Liver (tissue), 3 donors: ENCODE data around the gene TRPM8.

Experiments
- CTCF ChIP-seq: fragments of 150-350 bp; IDR thresholded peaks from 2 replicates; pipeline ENCODE4 v1.5.1; 2017; ENCODE audit warnings: improper control_type of control experiment, low read depth, low read length; ENCODE audit not compliant: missing input control
- EGR1 ChIP-seq, 2 donors: IDR thresholded peaks; 2 replicates each; pipeline ENCODE4 v1.6.1; 2016 to 2018; ENCODE audit warnings: antibody characterized with exemption in 2 of 2, low read depth in 2 of 2
- HNF4G ChIP-seq: IDR thresholded peaks from 2 replicates; pipeline ENCODE4 v1.6.1; 2016; ENCODE audit warnings: antibody characterized with exemption
- RAD21 ChIP-seq, 2 donors: IDR thresholded peaks; 2 replicates each; pipeline ENCODE4 v1.6.1; 2016; ENCODE audit warnings: antibody characterized with exemption in 2 of 2, mild to moderate bottlenecking in 2 of 2
- YY1 ChIP-seq: IDR thresholded peaks from 2 replicates; pipeline ENCODE4 v1.6.1; 2016; ENCODE audit warnings: antibody characterized with exemption, mild to moderate bottlenecking
- TF ChIP-seq, protein P1 (sequence below): IDR thresholded peaks from 2 replicates; pipeline ENCODE4 v1.6.1; 2016; ENCODE audit warnings: antibody characterized with exemption
- donor health status: healthy.
- donor health status: healthy.

- TF ChIP-seq CTCF (no peak), EGR1 (IDR thresholded peaks at IDR 0.05; ENCODE audit: low read depth in 2 of 2) (no peak), HNF4G (no peak), YY1 (no peak), RAD21 (IDR thresholded peaks at IDR 0.05) (no peak)
- TF ChIP-seq, protein P1, sequence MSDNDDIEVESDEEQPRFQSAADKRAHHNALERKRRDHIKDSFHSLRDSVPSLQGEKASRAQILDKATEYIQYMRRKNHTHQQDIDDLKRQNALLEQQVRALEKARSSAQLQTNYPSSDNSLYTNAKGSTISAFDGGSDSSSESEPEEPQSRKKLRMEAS, result no peak
Measured at GRCh38 chr2:233925402-233925801, 8.2 kb downstream of the TRPM8 start.
